Loucy (cell line): Measurements from ENCODE around the gene GAS7.
"Not testable (repeated sequence)": the region's sequence is repeated elsewhere in the genome, so short reads cannot be mapped to it uniquely, and the experiment has no call there.

Source experiments
- H2AFZ ChIP-seq: fragments of 200-600 bp; sonication (generic); 2 replicates; pipeline ENCODE4 v1.6.0; 2016; ENCODE audit warnings: antibody characterized with exemption, mild to moderate bottlenecking, low read length, moderate library complexity
- H3F3A ChIP-seq: fragments of 200-600 bp; 2 replicates; pipeline ENCODE4 v1.6.0; 2016; ENCODE audit warnings: antibody characterized with exemption, low read depth, mild to moderate bottlenecking
- H3K27me3 ChIP-seq: fragments of 200-600 bp; sonication (generic); 2 replicates; pipeline ENCODE4 v1.6.1; 2014; ENCODE audit warnings: low read length, mild to moderate bottlenecking; ENCODE audit not compliant: insufficient read depth, poor library complexity, severe bottlenecking
- H3K36me3 ChIP-seq: fragments of 200-600 bp; sonication (generic); 2 replicates; pipeline ENCODE4 v1.6.1; 2016; ENCODE audit warnings: low read length; ENCODE audit not compliant: insufficient read depth
- H3K4me1 ChIP-seq: fragments of 200-600 bp; sonication (generic); 2 replicates; pipeline ENCODE4 v1.5.1; 2014; ENCODE audit warnings: low read length, mild to moderate bottlenecking; ENCODE audit not compliant: insufficient read depth, poor library complexity, severe bottlenecking
- H3K4me2 ChIP-seq: fragments of 200-600 bp; sonication (generic); 2 replicates; pipeline ENCODE4 v1.6.0; 2014; ENCODE audit warnings: antibody characterized with exemption, low read length, low read depth, mild to moderate bottlenecking; ENCODE audit not compliant: poor library complexity, severe bottlenecking
- H3K4me3 ChIP-seq: fragments of 200-600 bp; sonication (generic); 2 replicates; pipeline ENCODE4 v1.5.1; 2014; ENCODE audit warnings: low read length, mild to moderate bottlenecking, mixed read lengths; ENCODE audit not compliant: poor library complexity, severe bottlenecking
- H3K79me2 ChIP-seq: fragments of 200-600 bp; sonication (generic); 2 replicates; pipeline ENCODE4 v1.6.1; 2014; ENCODE audit warnings: low read length; ENCODE audit not compliant: insufficient read depth
- H3K9ac ChIP-seq: fragments of 200-600 bp; sonication (generic); 2 replicates; pipeline ENCODE4 v1.6.0; 2014; ENCODE audit warnings: mild to moderate bottlenecking, low read depth, low read length, moderate library complexity; ENCODE audit not compliant: poor library complexity, severe bottlenecking
- H3K9me2 ChIP-seq: fragments of 200-600 bp; sonication (generic); replicated peaks from 2 replicates; pipeline ENCODE4 v1.6.1; 2016; ENCODE audit warnings: low read depth, low read length, mixed read lengths
- H3K9me3 ChIP-seq: fragments of 200-600 bp; sonication (generic); 2 replicates; pipeline ENCODE4 v1.6.1; 2014; ENCODE audit warnings: mild to moderate bottlenecking, antibody characterized with exemption, low read length, low read depth; ENCODE audit not compliant: insufficient read depth
- H4K20me1 ChIP-seq: fragments of 200-600 bp; sonication (generic); 2 replicates; pipeline ENCODE4 v1.6.0; 2014; ENCODE audit warnings: antibody characterized with exemption, low read length, mild to moderate bottlenecking; ENCODE audit not compliant: insufficient read depth, poor library complexity, severe bottlenecking
- EZH2phosphoT487 ChIP-seq: fragments of 200-600 bp; IDR thresholded peaks from 2 replicates; pipeline ENCODE4 v1.6.1; 2018; ENCODE audit warnings: antibody characterized with exemption, mild to moderate bottlenecking, moderate library complexity, borderline replicate concordance
- TF ChIP-seq, protein P1 (sequence below): fragments of 200-600 bp; sonication (generic); conservative IDR thresholded peaks from 2 replicates; pipeline ENCODE4 v1.5.1; 2014; ENCODE audit warnings: mild to moderate bottlenecking, antibody characterized with exemption, low read length

The GAS7 gene

DNA sequence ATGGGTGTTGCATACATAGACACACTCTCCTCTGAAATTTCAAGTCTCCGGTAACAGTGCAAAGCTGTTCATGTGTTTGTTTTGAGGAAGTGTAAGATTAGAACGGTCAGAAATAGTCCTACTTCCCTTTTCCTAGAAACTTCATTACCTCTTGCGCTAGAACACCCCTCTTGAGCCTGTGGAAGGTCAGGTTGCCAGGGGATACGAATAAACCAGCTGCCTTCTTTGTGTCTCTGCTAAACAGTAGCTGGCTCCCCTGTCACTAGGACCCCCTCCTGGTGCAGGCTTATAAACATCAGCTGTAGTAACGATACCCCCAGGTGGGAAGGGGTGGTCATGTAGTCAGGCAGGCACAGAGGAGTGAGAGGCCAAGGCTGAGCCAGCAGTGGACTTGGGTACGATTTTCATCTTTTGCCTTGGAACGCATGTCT, 179.9 kb downstream of the GAS7 start:
- Histone ChIP-seq H3K4me2 (no peak overlapping the region), H4K20me1 (peaks cover 9% of the 10 kb centered on the region)
- TF ChIP-seq EZH2phosphoT487: no peak
- TF ChIP-seq, protein P1, sequence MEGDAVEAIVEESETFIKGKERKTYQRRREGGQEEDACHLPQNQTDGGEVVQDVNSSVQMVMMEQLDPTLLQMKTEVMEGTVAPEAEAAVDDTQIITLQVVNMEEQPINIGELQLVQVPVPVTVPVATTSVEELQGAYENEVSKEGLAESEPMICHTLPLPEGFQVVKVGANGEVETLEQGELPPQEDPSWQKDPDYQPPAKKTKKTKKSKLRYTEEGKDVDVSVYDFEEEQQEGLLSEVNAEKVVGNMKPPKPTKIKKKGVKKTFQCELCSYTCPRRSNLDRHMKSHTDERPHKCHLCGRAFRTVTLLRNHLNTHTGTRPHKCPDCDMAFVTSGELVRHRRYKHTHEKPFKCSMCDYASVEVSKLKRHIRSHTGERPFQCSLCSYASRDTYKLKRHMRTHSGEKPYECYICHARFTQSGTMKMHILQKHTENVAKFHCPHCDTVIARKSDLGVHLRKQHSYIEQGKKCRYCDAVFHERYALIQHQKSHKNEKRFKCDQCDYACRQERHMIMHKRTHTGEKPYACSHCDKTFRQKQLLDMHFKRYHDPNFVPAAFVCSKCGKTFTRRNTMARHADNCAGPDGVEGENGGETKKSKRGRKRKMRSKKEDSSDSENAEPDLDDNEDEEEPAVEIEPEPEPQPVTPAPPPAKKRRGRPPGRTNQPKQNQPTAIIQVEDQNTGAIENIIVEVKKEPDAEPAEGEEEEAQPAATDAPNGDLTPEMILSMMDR: no peak

GRCh38 chr17:10016958-10017570, 181.3 kb downstream of the GAS7 start:
- H3K9me2 ChIP-seq, H4K20me1 ChIP-seq, H3K9me3 ChIP-seq, H3K4me3 ChIP-seq, H3K4me2 ChIP-seq, H2AFZ ChIP-seq, H3F3A ChIP-seq, H3K9ac ChIP-seq, H3K4me1 ChIP-seq, H3K27me3 ChIP-seq: not testable (repeated sequence)
- Histone ChIP-seq H3K79me2 (peaks cover 46% of the 10 kb centered on the region), H3K36me3 (peaks cover 13% of the 10 kb centered on the region; the same call in 1 of the 2 replicates)

More for the DNA sequence above, 179.9 kb downstream of the GAS7 start:
- Histone ChIP-seq H3F3A (no peaks in the 10 kb centered on the region), H3K4me3 (no peak overlapping the region), H3K36me3 (peaks cover 20% of the 10 kb centered on the region; the same call in 1 of the 2 replicates), H3K9ac (no peak overlapping the region), H3K27me3 (no peaks in the 10 kb centered on the region), H2AFZ (no peak overlapping the region), H3K4me1 (peaks cover 3% of the 10 kb centered on the region), H3K9me2 (no peaks in the 10 kb centered on the region), H3K79me2 (peaks cover 49% of the 10 kb centered on the region), H3K9me3 (no peaks in the 10 kb centered on the region)

- no peaks in the 10 kb centered on the region for H3K9me3 ChIP-seq
- peaks cover 17% of the 10 kb centered on the region for H3K4me1 ChIP-seq
- no peak overlapping the region for H3K9ac ChIP-seq
- no peak overlapping the region for H3K4me2 ChIP-seq
- H3F3A ChIP-seq: no peaks in the 10 kb centered on the region
- peaks cover 28% of the 10 kb centered on the region; the same call in 1 of the 2 replicates for H3K79me2 ChIP-seq
- H3K4me3 ChIP-seq: no peak overlapping the region
- no peaks in the 10 kb centered on the region for H4K20me1 ChIP-seq
- peaks cover 4% of the 10 kb centered on the region; the same call in 1 of the 2 replicates for H3K36me3 ChIP-seq
- no peaks in the 10 kb centered on the region for H3K9me2 ChIP-seq
- no peak for TF ChIP-seq EZH2phosphoT487
- TF ChIP-seq, protein P1: no peak
- no peak overlapping the region for H2AFZ ChIP-seq
- H3K27me3 ChIP-seq: no peaks in the 10 kb centered on the region
Observed at GRCh38 chr17:10013365-10014112, 184.9 kb downstream of the GAS7 start.
